Measurements from ENCODE around the gene ATXN1L.

- TF ChIP-seq CTCF (IDR thresholded peaks at IDR 0.05; ENCODE audit: low read depth, low read length, missing input control) (no peak), SP1 (IDR thresholded peaks at IDR 0.05) (no peak), TAF1 (conservative IDR thresholded peaks at IDR 0.05) (no peak), JUND (IDR thresholded peaks at IDR 0.05) (no peak), MAX (IDR thresholded peaks at IDR 0.05) (no peak), EGR1 (IDR thresholded peaks at IDR 0.05; ENCODE audit: low read depth in 2 of 2) (no peak), RAD21 (IDR thresholded peaks at IDR 0.05) (no peak)
- TF ChIP-seq, protein P1, sequence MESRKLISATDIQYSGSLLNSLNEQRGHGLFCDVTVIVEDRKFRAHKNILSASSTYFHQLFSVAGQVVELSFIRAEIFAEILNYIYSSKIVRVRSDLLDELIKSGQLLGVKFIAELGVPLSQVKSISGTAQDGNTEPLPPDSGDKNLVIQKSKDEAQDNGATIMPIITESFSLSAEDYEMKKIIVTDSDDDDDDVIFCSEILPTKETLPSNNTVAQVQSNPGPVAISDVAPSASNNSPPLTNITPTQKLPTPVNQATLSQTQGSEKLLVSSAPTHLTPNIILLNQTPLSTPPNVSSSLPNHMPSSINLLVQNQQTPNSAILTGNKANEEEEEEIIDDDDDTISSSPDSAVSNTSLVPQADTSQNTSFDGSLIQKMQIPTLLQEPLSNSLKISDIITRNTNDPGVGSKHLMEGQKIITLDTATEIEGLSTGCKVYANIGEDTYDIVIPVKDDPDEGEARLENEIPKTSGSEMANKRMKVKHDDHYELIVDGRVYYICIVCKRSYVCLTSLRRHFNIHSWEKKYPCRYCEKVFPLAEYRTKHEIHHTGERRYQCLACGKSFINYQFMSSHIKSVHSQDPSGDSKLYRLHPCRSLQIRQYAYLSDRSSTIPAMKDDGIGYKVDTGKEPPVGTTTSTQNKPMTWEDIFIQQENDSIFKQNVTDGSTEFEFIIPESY (IDR thresholded peaks at IDR 0.05) = no peak
These were observed 58.5 kb downstream of the ATXN1L start for GRCh38 chr16:71904239-71904638.
